AG10803 (cell line): Measurements from ENCODE around the gene KCNB1.

Source experiments
- DNase-seq: peaks from one replicate; pipeline ENCODE4 v3.0.0; 2010; ENCODE audit warnings: low read depth
- H3K4me3 ChIP-seq: 2 replicates; pipeline ENCODE4 v1.5.1; 2011; ENCODE audit warnings: mild to moderate bottlenecking, low read length, control low read depth
- CTCF ChIP-seq: conservative IDR thresholded peaks from 2 replicates; pipeline ENCODE4 v1.5.1; 2011; ENCODE audit warnings: mild to moderate bottlenecking, low read length, control low read depth, inconsistent platforms

KCNB1 gene

DNA sequence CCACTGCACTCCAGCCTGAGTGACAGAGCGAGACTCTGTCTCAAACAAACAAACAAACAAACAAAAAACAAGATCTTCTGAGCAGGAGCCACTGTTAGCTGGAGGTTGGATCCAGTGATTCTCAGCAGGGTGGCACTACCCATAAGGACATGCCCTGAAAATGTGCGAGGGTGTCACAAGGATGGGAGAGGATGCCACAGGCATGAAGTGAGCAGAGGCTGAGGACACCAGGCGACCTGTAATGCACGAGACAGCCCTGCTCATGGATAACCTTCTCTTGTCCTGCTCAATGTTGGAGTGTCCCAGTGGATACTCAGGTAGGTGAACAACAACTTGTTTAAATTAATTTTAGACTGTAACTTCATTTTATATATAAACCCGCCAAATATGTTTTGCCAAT lies 76.8 kb downstream of the KCNB1 start:
- H3K4me3 ChIP-seq = no peak overlapping the region
- no peak for DNase-seq
- no peak for TF ChIP-seq CTCF

DNA sequence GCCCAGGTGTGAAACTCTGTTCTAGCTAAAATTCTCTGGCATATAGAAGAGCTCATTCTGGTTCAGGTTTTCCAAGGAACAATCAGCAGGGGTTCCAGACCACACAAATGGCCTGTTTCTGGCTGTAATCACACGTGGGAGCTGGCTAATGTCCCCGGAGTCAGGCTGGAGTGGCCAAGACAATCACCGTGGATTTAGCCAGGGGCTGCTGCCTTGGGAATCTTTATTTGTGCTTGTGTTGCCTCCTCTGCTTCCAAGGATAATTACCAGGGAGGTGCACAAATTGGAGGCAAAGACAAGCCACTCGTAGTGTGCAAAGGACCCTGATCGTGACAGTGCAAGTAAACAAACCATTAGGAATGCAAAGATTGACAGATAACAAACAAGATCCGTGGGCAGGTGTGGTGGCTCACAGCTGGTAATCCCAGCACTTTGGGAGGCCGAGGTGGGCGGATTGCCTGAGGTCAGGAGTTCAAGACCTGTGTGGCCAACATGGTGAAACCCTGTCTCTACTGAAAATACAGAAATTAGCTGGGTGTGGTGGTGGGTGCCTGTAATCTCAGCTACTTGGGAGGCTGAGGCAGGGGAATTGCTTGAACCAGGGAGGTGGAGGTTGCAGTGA lies 77.3 kb downstream of the KCNB1 start:
- DNase-seq = no peak
- no peak for TF ChIP-seq CTCF
- no peak overlapping the region for H3K4me3 ChIP-seq

DNA sequence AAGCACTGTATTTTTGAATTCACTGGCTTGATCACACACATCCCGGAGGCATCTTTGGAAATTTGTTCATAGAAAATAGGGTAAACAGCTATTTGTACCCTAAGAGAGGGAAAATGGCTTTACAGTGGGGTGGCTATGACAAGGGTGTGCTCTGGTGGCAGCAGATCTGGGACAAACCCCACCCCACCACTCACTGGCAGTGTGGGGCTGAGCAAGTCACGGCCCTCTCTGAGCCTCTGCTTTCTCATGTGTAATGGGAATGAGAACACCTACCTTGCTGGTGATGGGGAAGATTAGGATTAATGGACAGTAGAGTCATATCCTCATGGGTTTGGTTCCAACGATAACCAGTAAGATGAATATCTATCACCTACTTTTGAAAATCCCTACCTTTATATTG lies 78.0 kb downstream of the KCNB1 start:
- DNase-seq = no peak
- no peak overlapping the region for H3K4me3 ChIP-seq
- TF ChIP-seq CTCF = no peak

DNA sequence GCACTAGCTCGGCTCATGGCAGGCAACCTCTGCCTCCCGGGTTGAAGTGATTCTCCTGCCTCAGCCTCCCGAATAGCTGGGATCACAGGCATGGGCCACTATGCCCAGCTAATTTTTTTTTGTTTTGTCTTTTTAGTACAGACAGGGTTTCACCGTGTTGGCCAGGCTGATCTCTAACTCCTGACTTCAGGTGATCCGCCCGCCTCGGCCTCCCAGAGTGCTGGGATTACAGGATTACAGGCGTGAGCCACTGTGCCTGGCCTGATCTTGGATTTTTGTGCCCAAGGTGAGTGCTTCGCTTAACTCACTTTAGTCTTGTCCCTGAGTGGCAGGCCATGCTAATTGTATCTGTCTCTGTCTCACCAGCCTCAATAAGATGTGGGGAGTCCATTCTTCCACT lies 78.6 kb downstream of the KCNB1 start:
- TF ChIP-seq CTCF = no peak
- no peak overlapping the region for H3K4me3 ChIP-seq
- DNase-seq = no peak

- no peak for TF ChIP-seq CTCF
- no peak for DNase-seq
- H3K4me3 ChIP-seq = no peak overlapping the region
These were observed 79.5 kb downstream of the KCNB1 start for GRCh38 chr20:49403012-49403411.

DNA sequence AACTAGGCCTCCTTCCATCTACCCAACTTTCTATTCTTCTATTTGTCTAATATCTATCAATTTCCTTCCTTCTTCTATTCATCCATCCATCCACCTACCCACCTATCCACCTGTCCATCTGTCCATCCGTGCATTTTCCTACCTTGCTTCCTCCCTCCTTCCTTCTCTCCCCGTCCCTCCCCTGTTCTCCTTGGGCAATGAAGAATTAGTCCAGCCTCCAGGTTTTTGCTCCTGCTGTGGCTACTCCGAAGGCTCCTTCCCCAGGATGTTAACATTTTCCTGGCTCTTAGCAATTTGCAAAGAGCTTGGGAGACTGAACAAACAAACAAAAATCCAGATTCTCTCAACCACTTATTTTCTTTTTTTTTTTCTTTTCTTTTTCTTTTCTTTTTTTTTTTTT lies 81.6 kb downstream of the KCNB1 start:
- TF ChIP-seq CTCF = no peak
- DNase-seq = peak; percentile 34
- no peak overlapping the region for H3K4me3 ChIP-seq

- TF ChIP-seq CTCF = no peak
- no peak overlapping the region for H3K4me3 ChIP-seq
- peak; percentile 36 for DNase-seq
These were observed 82.1 kb downstream of the KCNB1 start for GRCh38 chr20:49400410-49400809.
